HPDE6-E6E7 (cell line): ENCODE measurements around the gene B4GAT1.

ENCODE experiments used
- DNase-seq: peaks from one replicate; pipeline ENCODE4 v3.0.0; 2011; ENCODE audit warnings: missing footprints; ENCODE audit errors: extremely low spot score

B4GAT1 gene

DNA sequence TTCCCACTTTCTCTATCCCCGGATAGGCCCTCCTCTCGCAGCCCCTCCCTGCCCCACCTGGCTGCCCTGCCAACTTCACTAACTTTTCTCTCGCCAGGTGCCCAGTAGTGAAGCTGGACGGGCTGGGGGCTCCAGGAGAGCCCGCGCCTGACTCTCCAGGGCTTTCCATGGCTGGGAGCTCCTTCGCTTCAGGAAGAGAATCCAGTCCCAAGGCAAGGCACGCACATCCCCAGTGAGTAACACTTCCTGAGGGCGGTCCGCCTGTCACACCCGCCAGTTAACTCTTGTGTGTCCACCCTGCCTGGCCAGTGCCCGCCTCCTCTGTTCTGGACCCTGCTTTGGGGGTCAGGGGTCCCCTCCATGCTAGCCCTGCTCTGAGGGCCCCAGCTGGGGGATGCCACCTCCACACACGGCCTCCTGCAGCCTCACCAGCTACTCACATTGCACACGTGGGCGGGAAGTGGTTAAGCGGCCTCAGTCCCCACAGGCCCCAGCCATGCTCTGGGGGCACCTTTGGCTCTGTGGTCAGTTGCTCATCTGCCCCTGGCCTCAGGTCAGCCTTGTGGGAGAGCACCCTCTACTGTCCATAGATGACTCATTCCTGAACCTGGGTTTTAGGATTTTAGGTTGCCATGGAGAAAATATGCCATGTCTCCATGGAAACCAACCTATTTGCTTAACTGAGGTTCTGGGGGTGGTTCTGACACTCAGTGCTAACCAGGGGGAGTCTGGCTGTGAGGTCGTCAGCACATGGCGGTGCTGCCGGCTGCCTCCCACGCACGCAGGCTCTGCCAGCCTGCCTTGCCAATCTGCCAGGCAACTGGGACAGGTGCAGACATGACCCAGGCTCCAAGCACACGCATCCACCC is 11.0 kb downstream of the B4GAT1 start, which contains the start of gene RIN1:
RIN1 (minus strand) TSS at position 201 of the 869 bp plus-strand sequence; CDS start at position 169, 32 bp downstream.
- DNase-seq, result peak; percentile 91

DNA sequence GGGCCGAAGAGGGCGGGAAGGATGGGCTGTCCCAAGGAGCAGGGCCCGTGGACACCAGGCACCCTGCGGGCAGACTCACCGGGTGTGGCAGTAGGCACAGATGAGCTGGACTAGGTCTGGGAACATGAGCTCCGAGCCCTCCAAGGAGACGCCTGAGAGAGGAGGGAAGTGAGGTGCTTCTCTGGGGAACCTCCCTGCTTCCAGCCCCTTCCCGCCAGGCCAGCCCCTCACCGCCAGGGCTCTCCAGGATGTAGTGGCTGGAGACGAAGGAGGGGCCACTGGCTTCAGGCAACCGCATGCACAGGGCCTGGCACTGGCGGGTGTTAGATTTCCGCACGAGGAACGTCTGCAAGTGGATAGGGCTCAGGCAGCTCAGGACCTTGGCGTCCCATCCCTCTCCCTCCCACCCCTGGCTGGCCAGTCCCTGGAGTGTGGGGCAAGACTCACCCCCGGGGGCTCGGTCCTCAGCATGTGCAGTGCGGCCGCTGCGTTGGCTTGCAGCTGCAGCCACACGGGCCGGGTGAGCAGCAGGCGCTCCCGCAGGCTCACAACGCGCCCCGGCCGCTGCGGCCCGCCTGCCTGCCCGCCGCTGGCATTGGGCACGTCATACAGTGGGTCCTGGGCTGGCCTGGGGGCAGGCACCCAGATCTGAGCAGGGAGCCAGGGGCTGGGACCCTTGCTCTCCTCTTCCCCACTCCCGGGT is 11.7 kb downstream of the B4GAT1 start:
- no peak for DNase-seq

DNA sequence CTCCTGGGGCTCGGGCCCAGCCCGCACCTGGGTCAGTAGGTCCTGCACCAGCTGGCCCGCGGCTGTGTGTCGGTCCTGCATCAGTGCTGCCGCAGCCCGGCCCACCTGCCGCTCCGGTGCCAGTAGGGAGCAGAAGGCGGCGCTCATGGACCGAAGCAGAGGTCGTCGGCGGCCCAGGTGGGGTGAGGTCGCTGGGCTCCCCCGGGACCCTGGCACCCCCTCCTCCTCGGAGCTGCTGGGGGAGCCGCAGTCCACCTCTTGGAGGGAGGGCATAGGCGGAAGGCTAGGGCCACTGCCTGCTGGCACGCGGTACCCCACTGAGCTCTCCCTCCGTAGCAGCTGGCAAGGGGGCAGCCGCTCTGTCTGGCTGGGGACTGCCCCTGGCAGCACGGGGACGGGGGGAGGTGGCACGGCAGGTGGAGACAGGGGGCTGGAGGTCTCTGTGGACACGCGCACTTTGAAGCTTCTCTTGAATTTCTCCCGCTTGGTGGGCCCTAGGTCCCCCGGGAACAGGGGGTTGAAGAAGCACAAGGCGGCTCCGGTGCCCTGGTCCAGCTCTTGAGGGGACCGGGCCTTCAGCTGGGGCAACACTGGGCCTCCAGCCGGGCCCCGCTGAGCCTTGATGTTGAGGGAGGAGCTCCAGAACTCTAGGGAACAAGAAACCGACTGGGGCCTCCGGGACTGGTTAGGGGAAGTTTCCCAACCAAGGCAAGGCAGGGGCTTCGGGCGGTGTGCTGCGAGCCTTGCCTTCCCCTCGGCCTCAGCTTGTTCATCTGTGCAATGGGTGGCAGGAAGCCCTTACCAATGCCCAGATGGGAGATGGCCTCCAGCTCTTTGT is 12.6 kb downstream of the B4GAT1 start:
- no peak for DNase-seq

DNA sequence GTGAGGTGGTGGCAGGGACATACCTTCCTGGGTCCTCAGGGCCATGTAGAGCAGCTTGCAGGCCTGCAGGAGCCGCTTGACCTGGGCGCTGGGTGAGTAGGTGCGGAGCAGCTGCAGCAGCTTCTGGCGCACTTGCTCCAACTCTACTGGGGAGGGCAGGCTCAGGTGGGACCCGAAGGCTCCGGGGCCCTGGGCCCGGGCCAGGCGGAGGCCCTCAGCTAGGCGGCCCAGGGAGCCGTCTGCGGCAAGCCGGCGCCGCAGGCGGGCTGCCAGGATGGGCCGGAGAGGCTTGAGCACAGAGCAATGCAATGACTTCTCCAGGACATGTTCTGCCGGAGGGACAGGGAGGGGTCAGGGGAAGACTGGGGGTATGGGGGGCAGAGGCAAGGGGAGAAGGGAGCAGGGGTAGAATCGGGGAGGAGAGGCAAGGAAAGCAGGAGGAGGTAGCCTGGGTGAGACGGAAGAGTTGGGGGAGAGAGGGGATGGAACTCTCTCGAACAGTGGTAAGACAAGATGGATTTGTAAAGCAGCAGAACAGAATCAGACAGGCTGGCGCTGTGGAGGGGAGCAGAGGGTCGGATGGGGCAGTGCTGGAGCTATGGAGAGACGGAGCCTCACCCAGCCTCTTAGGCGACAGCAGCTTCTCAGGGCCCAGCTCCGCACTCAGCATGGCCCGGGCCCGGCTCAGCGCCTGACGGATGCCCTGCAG is 13.4 kb downstream of the B4GAT1 start:
- no peak for DNase-seq

DNA sequence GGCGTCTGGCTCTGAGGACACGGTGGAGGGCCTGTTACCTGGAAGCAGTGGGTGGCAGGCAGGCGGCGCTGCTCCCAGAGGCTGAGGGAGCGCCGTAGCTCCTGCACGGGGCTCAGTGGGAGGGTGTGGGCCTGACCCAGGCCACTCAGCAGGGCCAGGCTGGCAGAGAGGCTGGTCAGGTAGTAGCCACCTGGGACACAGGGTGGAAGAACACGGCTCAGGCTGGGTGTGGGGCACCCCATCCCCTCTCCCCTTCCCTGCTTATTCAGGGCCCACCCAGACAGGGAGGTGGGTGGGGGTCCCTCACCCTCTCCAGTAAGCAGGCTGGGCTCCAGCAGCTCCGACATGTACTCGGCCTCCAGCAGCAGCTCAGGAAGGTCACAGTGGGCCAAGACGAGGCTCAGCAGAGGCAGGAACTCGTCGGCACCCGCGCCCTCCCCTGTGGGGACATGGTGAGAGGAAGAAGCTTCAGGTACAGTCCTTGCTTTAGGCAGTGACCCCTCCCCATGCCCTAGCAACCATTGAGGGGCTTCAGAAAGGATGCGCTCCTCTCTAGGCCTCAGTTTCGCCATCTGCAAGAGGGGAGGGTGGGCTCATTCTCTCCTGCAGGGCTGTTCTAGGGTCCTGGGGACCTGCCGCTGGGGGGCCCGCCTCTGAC is 14.1 kb downstream of the B4GAT1 start:
- no peak for DNase-seq

DNA sequence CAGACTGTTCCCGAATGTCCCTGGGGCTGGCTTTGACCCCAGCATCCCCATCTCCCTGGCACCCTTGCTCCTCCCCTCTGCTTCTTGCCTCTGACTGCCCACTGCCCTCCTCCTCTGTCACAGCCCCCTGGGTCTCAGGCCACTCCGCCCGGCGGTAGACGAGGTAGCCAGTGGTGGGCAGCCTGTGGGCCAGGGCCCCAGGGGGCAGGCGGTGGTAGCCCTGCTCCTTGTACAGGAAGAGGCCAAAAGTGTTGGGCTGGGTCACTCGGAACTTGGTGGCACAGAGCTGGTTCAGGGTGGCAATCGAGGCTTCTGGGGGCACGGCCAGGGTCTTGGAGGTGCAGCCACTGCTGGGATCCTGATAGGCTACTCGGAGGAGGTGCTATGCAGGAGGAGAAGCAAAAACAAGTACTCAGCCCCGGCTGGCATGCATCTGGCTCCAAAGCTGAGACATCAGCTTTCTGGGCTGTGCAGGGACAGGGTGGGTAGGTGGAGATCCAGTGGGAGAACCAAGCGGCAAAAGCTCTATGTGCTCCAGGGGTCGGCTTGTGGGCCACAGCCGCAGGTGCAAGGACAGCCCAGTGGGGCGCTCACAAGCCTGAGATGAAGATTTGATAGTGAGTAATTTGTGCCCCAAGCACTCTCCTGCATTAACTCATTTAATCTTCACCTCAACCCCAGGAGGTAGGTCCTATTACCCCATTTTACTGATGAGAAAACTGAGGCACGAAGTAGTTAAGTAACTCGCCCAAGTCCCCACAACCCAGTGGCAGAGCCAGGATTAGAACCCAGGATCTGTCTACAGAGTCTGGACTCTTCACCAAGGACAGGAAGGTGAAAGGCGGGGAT is 14.8 kb downstream of the B4GAT1 start:
- DNase-seq, result no peak

DNA sequence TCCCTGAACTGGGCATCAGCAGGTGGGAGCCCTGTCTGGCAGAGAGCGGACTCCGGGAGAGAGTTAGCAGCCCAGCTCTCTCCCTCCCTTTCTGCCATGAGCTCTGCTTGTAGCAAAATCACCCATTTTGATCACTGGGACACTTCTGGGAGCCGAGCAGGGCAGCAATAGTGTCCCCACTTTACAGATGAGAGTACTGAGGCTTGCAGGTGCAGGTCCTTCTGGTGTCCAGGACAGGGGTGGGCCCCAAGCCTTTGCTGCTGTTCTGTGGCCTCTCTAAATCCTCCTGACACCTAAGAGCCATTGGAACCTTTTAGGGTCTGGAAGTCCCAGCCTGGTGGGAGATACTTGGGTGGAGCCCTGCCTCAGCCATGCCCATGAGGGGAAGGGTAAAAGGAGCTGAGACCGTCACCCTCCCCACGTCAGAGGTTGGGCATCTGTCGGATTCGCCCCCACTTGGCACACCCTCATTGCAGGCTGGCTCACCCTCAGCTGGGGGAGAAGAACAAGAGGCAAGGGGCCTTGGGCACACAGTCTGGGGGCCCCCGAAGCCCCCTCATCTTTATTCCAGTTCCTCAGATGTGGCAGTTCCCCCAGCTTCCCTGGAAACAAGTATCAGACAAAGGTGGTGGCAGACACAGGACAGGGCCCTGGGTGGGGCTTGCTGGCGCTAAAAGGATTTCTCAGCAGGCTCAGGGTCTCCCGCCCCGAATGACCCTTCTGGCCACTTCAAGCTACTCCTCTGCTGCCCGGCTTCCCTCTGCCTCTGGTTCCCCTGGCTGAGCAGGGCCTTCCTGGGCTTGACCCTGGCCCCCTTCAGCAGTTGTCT is 15.7 kb downstream of the B4GAT1 start:
- DNase-seq, result no peak

DNA sequence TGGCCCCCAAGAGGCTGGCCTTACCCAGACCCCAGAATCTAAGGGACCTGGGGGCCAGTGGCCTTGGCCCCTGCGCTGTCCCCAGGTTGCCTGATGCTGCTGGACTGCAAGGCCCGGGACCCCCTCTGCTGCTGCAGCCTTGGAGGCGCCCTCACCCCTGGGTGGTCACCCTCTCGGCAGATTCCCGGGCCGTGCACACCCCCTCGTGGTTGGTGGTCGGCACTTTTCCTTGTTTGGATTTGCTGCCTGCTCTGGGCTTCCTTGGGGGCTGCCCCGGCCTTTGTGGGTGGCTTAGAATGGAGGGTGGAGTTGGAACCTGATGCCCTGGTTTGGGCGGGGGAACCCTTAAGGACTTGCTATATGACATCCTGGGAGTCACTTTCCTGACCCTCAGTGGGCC is 16.5 kb downstream of the B4GAT1 start:
- no peak for DNase-seq

DNA sequence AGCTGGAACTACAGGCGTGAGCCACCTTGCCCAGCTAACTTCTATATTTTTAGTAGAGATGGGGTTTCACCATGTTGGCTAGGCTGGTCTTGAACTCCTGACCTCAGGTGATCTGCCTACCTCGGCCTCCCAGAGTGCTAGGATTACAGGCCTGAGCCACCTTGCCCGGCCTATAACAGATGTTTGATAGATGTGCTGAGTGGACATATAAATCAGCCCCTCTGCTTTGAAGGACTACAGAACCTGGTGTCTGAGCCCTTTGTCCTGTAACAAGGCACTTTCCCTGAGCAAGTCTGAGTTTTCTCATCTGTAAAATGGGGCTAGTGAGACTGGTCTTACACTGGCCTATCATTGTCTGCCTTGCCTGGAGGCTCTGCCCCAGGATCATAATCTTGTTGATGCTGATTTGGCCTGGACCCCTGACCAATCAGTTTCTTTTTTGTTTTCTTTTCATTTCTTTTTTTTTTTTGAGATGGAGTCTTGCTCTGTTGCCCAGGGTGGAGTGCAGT is 18.2 kb downstream of the B4GAT1 start:
- no peak for DNase-seq

DNA sequence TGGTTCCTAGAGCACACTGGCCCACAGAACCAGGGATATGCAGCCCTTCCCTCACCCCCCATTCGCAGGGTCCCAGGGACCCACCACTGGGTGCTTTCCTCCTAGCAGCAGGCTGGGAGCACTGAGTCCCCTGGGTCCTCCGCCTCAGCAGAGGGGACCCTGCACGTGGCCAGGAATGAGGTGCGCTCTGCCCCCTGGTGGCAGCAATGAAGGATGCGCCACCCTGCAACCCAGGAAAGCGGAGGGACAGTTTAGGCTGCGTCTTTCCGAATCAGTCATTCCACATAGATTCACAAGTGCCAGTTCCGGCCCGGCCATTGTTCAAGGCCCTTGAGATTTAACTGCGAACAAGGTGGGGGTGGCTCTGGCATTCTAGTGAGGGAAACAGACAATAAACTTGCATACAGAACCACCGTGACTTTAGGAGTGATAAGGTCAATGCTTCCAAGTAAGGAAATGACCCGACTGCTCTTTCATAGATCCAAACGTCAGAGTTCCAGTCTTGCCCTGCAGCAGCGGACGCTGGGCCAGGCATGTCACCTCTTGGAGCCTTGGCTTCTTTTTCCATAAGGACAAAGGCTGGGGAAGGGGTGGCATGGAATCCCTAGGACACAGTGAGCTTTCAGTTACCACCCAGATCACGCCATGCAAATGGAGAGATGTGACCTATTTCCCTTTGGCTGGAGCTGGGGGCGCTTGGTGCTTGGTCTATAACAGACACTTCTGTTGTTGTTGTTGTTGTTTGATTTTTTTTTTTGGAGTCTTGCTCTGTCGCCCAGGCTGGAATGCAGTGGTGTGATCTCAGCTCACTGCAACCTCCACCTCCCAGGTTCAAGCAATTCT is 18.9 kb downstream of the B4GAT1 start:
- no peak for DNase-seq

DNA sequence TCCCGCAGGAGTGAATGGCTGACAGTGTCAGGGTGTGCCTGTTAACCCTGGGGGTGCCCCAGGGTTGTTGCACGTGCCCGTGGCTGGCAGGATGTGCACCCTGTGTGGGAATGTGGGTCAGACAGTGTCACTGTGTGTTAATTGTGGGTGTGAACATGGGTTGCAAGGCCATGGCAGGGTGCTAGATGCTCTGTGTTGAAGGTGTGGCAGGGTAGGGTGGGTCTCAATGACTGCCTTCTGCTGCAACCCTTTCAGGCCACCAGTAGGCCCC is 19.5 kb downstream of the B4GAT1 start:
- no peak for DNase-seq

DNA sequence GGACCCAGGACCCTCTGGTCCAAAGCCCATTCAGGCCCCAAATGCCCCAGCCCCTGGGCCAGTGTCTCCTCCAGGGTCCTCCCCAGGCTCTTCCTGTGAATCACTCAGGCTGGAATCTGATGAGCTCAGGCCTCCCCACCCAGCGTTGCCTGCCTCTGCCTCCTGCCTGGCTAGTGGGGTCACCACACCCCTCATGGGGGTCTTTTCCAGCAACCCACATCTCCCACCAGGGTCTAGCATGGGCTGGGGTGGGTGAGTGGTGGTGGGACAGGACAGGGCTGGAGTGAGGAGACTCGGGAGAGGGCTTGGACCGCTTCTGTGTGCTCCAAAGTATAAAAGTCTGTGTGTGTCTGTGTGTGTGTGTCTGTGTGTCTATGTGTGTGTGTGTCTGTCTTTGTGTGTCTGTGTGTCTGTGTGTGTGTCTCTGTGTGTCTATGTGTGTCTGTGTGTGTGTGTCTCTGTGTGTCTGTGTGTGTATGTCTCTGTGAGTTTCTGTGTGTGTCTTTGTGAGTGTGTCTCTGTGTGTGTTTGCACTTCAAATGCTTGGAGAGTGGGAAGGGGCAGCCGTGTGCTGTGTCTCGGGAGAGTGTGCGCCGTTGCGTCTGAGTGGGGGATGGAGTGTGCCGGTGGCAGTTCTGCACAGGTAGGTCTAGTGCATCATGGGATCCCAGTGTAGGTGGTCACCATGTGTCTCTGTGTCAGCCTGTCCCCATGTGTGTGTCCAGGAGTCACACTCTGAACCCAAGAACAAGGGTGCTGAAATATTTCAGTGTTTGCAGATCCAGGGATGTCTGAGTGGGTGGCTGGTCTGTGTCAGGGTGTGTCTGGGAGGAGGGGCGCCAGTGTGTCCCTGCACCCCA is 20.0 kb downstream of the B4GAT1 start:
- no peak for DNase-seq

DNA sequence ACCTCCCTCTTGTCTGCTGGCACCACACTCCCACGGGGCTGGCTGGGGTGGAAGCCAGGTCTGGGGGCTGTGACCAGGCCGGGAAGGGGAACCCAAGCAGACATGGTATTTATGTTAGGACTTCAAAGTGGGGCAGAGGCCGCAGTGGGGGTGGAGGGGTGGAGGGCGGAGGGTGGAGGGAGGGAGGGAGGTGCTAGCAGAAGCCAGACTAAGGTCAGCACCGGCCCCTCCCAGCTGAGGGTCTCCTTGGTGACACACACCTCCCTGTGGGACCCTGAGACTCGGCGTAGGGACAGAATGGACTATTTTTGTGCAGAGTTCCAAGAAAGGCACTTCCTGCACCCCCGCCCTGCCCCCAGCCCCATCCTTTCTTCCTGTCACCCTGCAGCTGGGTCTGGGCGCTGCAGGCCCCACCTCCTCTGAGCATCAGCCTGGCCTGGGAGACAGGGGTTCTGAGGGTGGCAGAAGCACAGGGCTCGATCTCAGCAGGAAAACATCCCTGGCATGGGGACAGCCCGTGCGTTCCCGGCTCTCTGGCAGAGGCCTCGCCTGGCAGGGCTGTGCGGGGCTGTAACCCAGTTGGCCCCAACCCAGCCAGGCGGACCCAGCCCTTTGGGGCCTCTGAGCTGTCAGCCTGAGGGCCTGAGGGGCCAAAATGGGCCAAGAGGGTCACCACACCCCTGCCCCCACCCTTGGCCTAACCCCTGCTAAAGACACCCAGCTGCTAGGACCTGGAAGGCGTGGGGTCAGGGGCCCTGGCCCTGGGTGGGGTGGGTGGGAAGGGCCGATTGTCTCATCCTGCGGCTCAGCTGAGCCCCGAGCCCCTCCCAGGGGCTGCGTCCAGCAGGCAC is 20.9 kb downstream of the B4GAT1 start:
- DNase-seq, result no peak

DNA sequence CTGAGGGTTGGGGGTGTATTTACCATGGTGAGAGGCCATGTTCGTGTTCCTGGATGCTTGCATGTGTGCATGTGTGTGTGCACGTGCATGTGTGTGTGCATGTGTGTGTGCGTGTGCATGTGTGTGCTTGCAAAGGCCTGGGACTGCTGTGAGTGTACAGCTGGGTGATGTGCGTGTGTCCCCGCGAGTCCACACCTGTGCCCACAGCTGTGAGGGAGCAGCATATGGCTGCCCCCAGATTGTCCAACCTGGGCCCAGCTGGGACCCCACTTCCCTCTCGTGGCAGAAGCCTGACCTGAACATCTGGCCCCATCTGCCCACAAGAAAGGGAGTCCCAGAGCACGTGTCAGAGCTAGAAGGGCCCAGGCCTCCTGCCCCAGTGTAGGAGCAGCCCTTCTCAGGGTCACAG is 22.2 kb downstream of the B4GAT1 start:
- no peak for DNase-seq

DNA sequence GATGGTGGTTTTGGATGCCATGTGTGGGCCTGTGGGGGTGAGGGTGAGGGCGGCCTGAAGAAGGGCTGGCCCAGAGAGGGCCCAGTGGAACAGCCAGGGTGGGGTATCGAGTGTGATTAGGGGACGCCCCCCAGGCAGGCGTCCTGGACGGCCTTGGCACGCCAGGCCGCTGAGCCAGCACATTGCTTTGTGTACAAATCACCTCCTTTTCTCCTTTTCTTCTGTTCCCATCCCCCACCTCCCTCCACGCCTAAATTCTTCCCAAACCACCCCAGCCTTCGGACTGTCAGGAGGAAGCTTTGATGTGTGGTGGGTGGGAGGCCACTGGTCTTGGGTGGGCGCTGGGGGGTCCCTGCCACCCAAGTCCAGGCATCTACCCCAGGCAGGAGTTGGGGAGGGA is 22.8 kb downstream of the B4GAT1 start:
- DNase-seq, result no peak

DNA sequence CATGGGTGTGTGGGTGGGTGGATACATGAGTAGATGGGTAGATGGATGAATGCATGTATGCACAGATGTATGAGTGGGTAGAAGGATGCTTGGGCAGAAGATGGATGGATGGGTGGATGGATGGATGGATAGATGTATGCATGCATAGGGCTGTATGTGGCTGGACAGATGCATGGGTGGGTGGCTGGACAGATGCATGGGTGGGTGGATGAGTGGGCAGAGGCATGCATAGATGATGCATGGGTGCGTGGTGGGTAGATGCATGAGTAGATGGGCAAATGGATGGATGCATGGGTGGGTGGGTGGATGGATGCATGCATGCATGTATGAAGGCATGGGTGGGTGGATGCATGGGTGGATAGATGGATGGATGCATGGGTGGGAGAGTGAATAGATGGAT is 23.7 kb downstream of the B4GAT1 start:
- no peak for DNase-seq
